SK-N-SH (cell line): ENCODE data around the gene IDH3B. TPM values are rescaled to one million over a fixed set of nuclear protein-coding genes. Genes with fewer than 3 reads are reported as not detected.

ENCODE experiments used
- CTCF ChIA-PET: fragments of 300-600, 350-600 bp; formaldehyde crosslinking; extraction: SDS; loops from one replicate; lab custom pipeline; 2021; lab: Yijun Ruan, JAX
- POLR2A ChIA-PET: fragments of 350-600 bp; sonication (Branson Sonifier 250); formaldehyde crosslinking; extraction: SDS; loops from one replicate; lab custom pipeline; 2020; ENCODE audit warnings: antibody characterized with exemption, inconsistent platforms; lab: Yijun Ruan, JAX
- DNase-seq: peaks from one replicate; pipeline ENCODE4 v3.0.0; 2012
- H2AFZ ChIP-seq: fragments of 200-600 bp; sonication (generic); 2 replicates; pipeline ENCODE4 v1.8.1; 2016; ENCODE audit warnings: antibody characterized with exemption, mild to moderate bottlenecking, low read depth
- H3F3A ChIP-seq: fragments of 200-600 bp; sonication (generic); replicated peaks from 2 replicates; pipeline ENCODE3; 2016; ENCODE audit warnings: antibody characterized with exemption, mild to moderate bottlenecking; ENCODE audit not compliant: insufficient read depth
- H3K27ac ChIP-seq, 2 experiments: fragments of 200-500 bp in 1 of 2; fragments of 200-600 bp in 1 of 2; sonication (Bioruptor generic) in 1 of 2; sonication (generic), shearing (Covaris generic) in 1 of 2; 2 replicates each; pipeline versions ENCODE4 v1.5.1 to v1.6.1; 2014 to 2016; ENCODE audit warnings: low read depth in 2 of 2, inconsistent platforms in 1 of 2, low read length in 1 of 2, mild to moderate bottlenecking in 1 of 2, mixed read lengths in 1 of 2
- H3K27me3 ChIP-seq: fragments of 200-600 bp; sonication (generic), shearing (Covaris generic); 2 replicates; pipeline ENCODE4 v1.6.1; 2016; ENCODE audit warnings: mixed run types; ENCODE audit not compliant: insufficient read depth
- H3K36me3 ChIP-seq, 2 experiments: fragments of 200-500 bp in 1 of 2; fragments of 200-600 bp in 1 of 2; sonication (Bioruptor generic) in 1 of 2; sonication (generic) in 1 of 2; replicated peaks in 1 of 2; 2 replicates each; pipeline versions ENCODE3 to v1.5.1; 2014 to 2016; ENCODE audit warnings: low read length in 1 of 2, mild to moderate bottlenecking in 1 of 2; ENCODE audit not compliant: insufficient read depth in 2 of 2, control insufficient read depth in 1 of 2
- H3K4me1 ChIP-seq, 2 experiments: fragments of 200-500 bp in 1 of 2; fragments of 200-600 bp in 1 of 2; sonication (Bioruptor generic) in 1 of 2; sonication (generic), shearing (Covaris generic) in 1 of 2; 2 replicates each; pipeline versions ENCODE4 v1.5.1 to v1.6.1; 2014 to 2016; ENCODE audit warnings: low read depth in 1 of 2, low read length in 1 of 2, mixed run types in 1 of 2; ENCODE audit not compliant: insufficient read depth in 2 of 2, control insufficient read depth in 1 of 2
- H3K4me2 ChIP-seq: fragments of 200-600 bp; sonication (generic), shearing (Covaris generic); 2 replicates; pipeline ENCODE4 v1.6.1; 2017; ENCODE audit warnings: mixed run types
- H3K4me3 ChIP-seq, 2 experiments: fragments of 200-500 bp in 1 of 2; fragments of 200-600 bp in 1 of 2; sonication (Bioruptor generic) in 1 of 2; sonication (generic), shearing (Covaris generic) in 1 of 2; 2 replicates each; pipeline versions ENCODE4 v1.5.1 to v1.8.1; 2014 to 2016; ENCODE audit warnings: low read depth in 2 of 2, inconsistent platforms in 1 of 2, low read length in 1 of 2, mild to moderate bottlenecking in 1 of 2, mixed read lengths in 1 of 2, moderate library complexity in 1 of 2
- H3K79me2 ChIP-seq: fragments of 200-600 bp; sonication (generic); 2 replicates; pipeline ENCODE4 v1.8.1; 2017; ENCODE audit warnings: mild to moderate bottlenecking; ENCODE audit not compliant: insufficient read depth
- H3K9ac ChIP-seq: fragments of 200-600 bp; sonication (generic); 2 replicates; pipeline ENCODE4 v1.6.1; 2017; ENCODE audit warnings: mixed run types
- H3K9me2 ChIP-seq: fragments of 200-600 bp; sonication (generic); 2 replicates; pipeline ENCODE4 v1.6.1; 2017; ENCODE audit warnings: mixed run types
- H3K9me3 ChIP-seq: fragments of 200-600 bp; sonication (generic); 2 replicates; pipeline ENCODE4 v1.6.1; 2017; ENCODE audit warnings: mixed run types, mild to moderate bottlenecking, moderate library complexity
- H4K20me1 ChIP-seq: fragments of 200-600 bp; sonication (generic); 2 replicates; pipeline ENCODE4 v1.6.1; 2017; ENCODE audit warnings: mild to moderate bottlenecking, mixed run types; ENCODE audit not compliant: insufficient read depth
- CHD2 ChIP-seq: fragments of 150-350 bp; IDR thresholded peaks from 2 replicates; pipeline ENCODE4 v1.6.1; 2018; ENCODE audit warnings: low read length; ENCODE audit not compliant: partially characterized antibody
- FOSL2 ChIP-seq: IDR thresholded peaks from 2 replicates; pipeline ENCODE4 v1.4.0; 2012; ENCODE audit warnings: low read depth, mild to moderate bottlenecking, moderate library complexity, borderline replicate concordance
- FOXJ3 ChIP-seq: sonication (generic); formaldehyde crosslinking; IDR thresholded peaks from 2 replicates; pipeline ENCODE4 v1.5.1; 2020; ENCODE audit warnings: mild to moderate bottlenecking, missing genetic modification reagents
- GABPA ChIP-seq: IDR thresholded peaks from 2 replicates; pipeline ENCODE4 v1.4.0; 2012; ENCODE audit warnings: low read depth, mild to moderate bottlenecking
- JUND ChIP-seq: IDR thresholded peaks from 2 replicates; pipeline ENCODE4 v1.4.0; 2012
- NFIC ChIP-seq: IDR thresholded peaks from 2 replicates; pipeline ENCODE4 v1.4.0; 2012; ENCODE audit warnings: borderline replicate concordance
- NRF1 ChIP-seq: IDR thresholded peaks from 2 replicates; pipeline ENCODE4 v1.6.1; 2012; ENCODE audit warnings: low read depth, mild to moderate bottlenecking, low read length
- POLR2AphosphoS5 ChIP-seq: IDR thresholded peaks from 2 replicates; pipeline ENCODE4 v1.6.1; 2012; ENCODE audit warnings: low read depth, low read length
- RAD21 ChIP-seq: IDR thresholded peaks from 2 replicates; pipeline ENCODE4 v1.6.1; 2012; ENCODE audit warnings: mild to moderate bottlenecking, low read length
- RXRA ChIP-seq: IDR thresholded peaks from 2 replicates; pipeline ENCODE4 v1.4.0; 2012; ENCODE audit warnings: low read depth, mild to moderate bottlenecking, borderline replicate concordance
- SIN3A ChIP-seq: IDR thresholded peaks from 2 replicates; pipeline ENCODE4 v1.6.1; 2012; ENCODE audit warnings: low read depth, mild to moderate bottlenecking, low read length, moderate library complexity, borderline replicate concordance
- SMC3 ChIP-seq: IDR thresholded peaks from 2 replicates; pipeline ENCODE4 v1.6.1; 2012; ENCODE audit warnings: low read depth, low read length, improper control_type of control experiment
- TCF12 ChIP-seq: IDR thresholded peaks from 2 replicates; pipeline ENCODE4 v1.4.0; 2012
- YY1 ChIP-seq: IDR thresholded peaks from 2 replicates; pipeline ENCODE4 v1.4.0; 2012; ENCODE audit warnings: low read depth, mild to moderate bottlenecking
- WGBS: methylation state at CpG from one replicate; pipeline ENCODE4 v1.1.6; 2017; ENCODE audit warnings: low lambda C conversion rate; 5-methylcytosine and 5-hydroxymethylcytosine counted together
- polyA plus RNA-seq, 3 experiments: library from polyadenylated mRNA; depleted of rRNA; stranded (reverse); fragments of >200 nt; gene quantifications; 2 replicates each; pipeline ENCODE4 v1.2.3, GENCODE V29; 2012
- TF ChIP-seq, protein P1 (sequence below): IDR thresholded peaks from 2 replicates; pipeline ENCODE4 v1.4.0; 2012; ENCODE audit warnings: low read depth, borderline replicate concordance
- TF ChIP-seq, protein P2 (sequence below): fragments of 150-350 bp; IDR thresholded peaks from 2 replicates; pipeline ENCODE4 v1.6.1; 2016; ENCODE audit warnings: mild to moderate bottlenecking, low read depth, low read length

IDH3B gene
- polyA plus RNA-seq, 1 of the 3 experiments (the other 2 are of a cell fraction), result 233 TPM

DNA sequence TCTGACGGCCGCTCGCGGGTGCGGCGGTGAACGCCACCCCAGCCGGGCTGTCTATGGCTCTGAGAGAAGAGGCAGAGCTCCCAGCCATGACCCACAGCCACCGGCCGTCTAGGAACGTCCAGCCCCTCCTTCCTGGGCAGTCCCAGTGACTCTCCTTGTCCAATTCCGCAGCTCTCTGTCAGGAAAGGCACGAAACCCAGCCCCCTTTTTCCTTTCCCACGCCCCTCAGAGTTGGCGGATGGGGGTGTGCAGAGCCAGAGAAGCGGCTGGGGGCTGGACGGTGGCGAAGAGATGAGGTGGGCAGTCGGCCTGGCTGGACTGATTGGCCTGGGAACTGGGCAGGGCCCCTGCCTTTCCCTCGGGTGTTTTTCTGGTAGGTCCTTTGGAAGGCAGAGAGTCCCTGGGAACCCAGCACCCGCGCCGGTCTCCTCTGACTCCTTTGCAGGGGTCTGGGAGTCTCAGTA lies 30.0 kb upstream of the IDH3B start:
- no peak for TF ChIP-seq FOXJ3 (CRISPR knock-in tag)
- TF ChIP-seq, protein P1, sequence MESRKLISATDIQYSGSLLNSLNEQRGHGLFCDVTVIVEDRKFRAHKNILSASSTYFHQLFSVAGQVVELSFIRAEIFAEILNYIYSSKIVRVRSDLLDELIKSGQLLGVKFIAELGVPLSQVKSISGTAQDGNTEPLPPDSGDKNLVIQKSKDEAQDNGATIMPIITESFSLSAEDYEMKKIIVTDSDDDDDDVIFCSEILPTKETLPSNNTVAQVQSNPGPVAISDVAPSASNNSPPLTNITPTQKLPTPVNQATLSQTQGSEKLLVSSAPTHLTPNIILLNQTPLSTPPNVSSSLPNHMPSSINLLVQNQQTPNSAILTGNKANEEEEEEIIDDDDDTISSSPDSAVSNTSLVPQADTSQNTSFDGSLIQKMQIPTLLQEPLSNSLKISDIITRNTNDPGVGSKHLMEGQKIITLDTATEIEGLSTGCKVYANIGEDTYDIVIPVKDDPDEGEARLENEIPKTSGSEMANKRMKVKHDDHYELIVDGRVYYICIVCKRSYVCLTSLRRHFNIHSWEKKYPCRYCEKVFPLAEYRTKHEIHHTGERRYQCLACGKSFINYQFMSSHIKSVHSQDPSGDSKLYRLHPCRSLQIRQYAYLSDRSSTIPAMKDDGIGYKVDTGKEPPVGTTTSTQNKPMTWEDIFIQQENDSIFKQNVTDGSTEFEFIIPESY, result no peak
- TF ChIP-seq JUND, result no peak
- no peak for TF ChIP-seq FOSL2
- TF ChIP-seq CHD2, result no peak
- TF ChIP-seq RAD21, result no peak
- no peak for TF ChIP-seq TCF12
- no peak for TF ChIP-seq GABPA
- TF ChIP-seq RXRA, result no peak
- TF ChIP-seq NFIC, result no peak
- TF ChIP-seq POLR2AphosphoS5, result no peak
- TF ChIP-seq SMC3, result no peak
- no peak for TF ChIP-seq NRF1
- TF ChIP-seq, protein P2, sequence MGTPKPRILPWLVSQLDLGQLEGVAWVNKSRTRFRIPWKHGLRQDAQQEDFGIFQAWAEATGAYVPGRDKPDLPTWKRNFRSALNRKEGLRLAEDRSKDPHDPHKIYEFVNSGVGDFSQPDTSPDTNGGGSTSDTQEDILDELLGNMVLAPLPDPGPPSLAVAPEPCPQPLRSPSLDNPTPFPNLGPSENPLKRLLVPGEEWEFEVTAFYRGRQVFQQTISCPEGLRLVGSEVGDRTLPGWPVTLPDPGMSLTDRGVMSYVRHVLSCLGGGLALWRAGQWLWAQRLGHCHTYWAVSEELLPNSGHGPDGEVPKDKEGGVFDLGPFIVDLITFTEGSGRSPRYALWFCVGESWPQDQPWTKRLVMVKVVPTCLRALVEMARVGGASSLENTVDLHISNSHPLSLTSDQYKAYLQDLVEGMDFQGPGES, result no peak
- TF ChIP-seq YY1, result no peak
- no peak for TF ChIP-seq SIN3A
- no peak overlapping the region for H3K9ac ChIP-seq
- peak overlapping the region; percentile 71 for H3K4me2 ChIP-seq
- no peak overlapping the region for H2AFZ ChIP-seq
- H4K20me1 ChIP-seq, result peaks cover 7% of the 10 kb centered on the region; the same call in 1 of the 2 replicates
- peaks cover 0 to 37% of the 10 kb centered on the region in 2 experiments; a peak in 1 of 4 replicates for H3K4me1 ChIP-seq
- H3K9me3 ChIP-seq, result no peaks in the 10 kb centered on the region
- ChIA-PET CTCF (interaction anchor here (0.9 to 1.5 kb wide), 7 partner anchors 20 to 172 kb away, joined by 3 to 6 read pairs (median 3); no protein-coding TSS in a partner anchor), POLR2A (interaction anchor here (1.5 kb wide), 1 partner anchor 224 kb away, joined by 3 read pairs; no protein-coding TSS in a partner anchor)
- H3F3A ChIP-seq, result peaks cover 7% of the 10 kb centered on the region
- H3K36me3 ChIP-seq, result no peaks in the 10 kb centered on the region
- H3K9me2 ChIP-seq, result no peaks in the 10 kb centered on the region
- H3K27me3 ChIP-seq, result no peaks in the 10 kb centered on the region
- WGBS, result 78% methylated on average over 15 of the region's 23 CpGs
- peak; percentile 73 for DNase-seq
- H3K79me2 ChIP-seq, result no peaks in the 10 kb centered on the region; the same call in 1 of the 2 replicates
- no peak overlapping the region for H3K27ac ChIP-seq
- H3K4me3 ChIP-seq, result peak overlapping the region in 1 of 2 experiments; percentile 56; a peak in 2 of 4 replicates
